HS-5 (cell line): ENCODE measurements around the gene MSLN.

Experiments used
- DNase-seq: peaks from one replicate; pipeline ENCODE4 v3.0.0-alpha.2; 2012; ENCODE audit warnings: low read depth

Gene MSLN

GRCh38 chr16:793414-793813 lies 32.9 kb downstream of the MSLN start:
- DNase-seq, result no peak

- DNase-seq, result no peak
Measured at GRCh38 chr16:794091-794822, 33.7 kb downstream of the MSLN start.

- DNase-seq, result no peak
Measured at GRCh38 chr16:794853-795466, 34.4 kb downstream of the MSLN start.

GRCh38 chr16:795580-796229 lies 35.2 kb downstream of the MSLN start:
- DNase-seq, result no peak

GRCh38 chr16:796296-797119 lies 36.0 kb downstream of the MSLN start:
- DNase-seq, result no peak

GRCh38 chr16:797120-797420 lies 36.5 kb downstream of the MSLN start:
- no peak for DNase-seq

GRCh38 chr16:797686-798085 lies 37.2 kb downstream of the MSLN start:
- no peak for DNase-seq

- no peak for DNase-seq
Measured at GRCh38 chr16:798666-799065, 38.1 kb downstream of the MSLN start.

GRCh38 chr16:799111-799947 lies 38.8 kb downstream of the MSLN start:
- DNase-seq, result no peak

GRCh38 chr16:799948-800833 lies 39.7 kb downstream of the MSLN start, which contains the start of gene GNG13:
TSS of gene GNG13 (minus strand) at chr16:800734. CDS start at chr16:799077, 1,657 bp downstream.
- no peak for DNase-seq

GRCh38 chr16:800834-801511 lies 40.4 kb downstream of the MSLN start:
- DNase-seq, result no peak

GRCh38 chr16:801584-802363 lies 41.2 kb downstream of the MSLN start:
- DNase-seq, result no peak

GRCh38 chr16:802461-802860 lies 41.9 kb downstream of the MSLN start:
- DNase-seq, result no peak

GRCh38 chr16:802914-803753 lies 42.6 kb downstream of the MSLN start:
- DNase-seq, result no peak

- no peak for DNase-seq
Measured at GRCh38 chr16:803754-804080, 43.2 kb downstream of the MSLN start.

GRCh38 chr16:804193-805048 lies 43.9 kb downstream of the MSLN start:
- DNase-seq, result no peak

GRCh38 chr16:805474-805873 lies 44.9 kb downstream of the MSLN start:
- DNase-seq, result no peak
